Measurements from ENCODE around the gene SEMA4C.
"Not testable (repeated sequence)": the region's sequence is repeated elsewhere in the genome, so short reads cannot be mapped to it uniquely, and the experiment has no call there.

Gene SEMA4C

GRCh38 chr2:96895746-96896651 is 26.1 kb upstream of the SEMA4C start:
- no peak for DNase-seq

- DNase-seq, result peak; percentile 72
Observed at GRCh38 chr2:96895032-96895745, 25.3 kb upstream of the SEMA4C start.

GRCh38 chr2:96894151-96894531 is 24.3 kb upstream of the SEMA4C start:
- DNase-seq, result no peak

GRCh38 chr2:96893289-96894150 is 23.6 kb upstream of the SEMA4C start:
- DNase-seq, result no peak

GRCh38 chr2:96891591-96892333 is 21.9 kb upstream of the SEMA4C start:
- DNase-seq, result no peak

GRCh38 chr2:96890726-96891385 is 21.0 kb upstream of the SEMA4C start:
- DNase-seq, result peak; percentile 15

- DNase-seq, result no peak
Observed at GRCh38 chr2:96890252-96890651, 20.4 kb upstream of the SEMA4C start.

GRCh38 chr2:96889502-96889901 is 19.6 kb upstream of the SEMA4C start:
- not testable (repeated sequence) for DNase-seq

- DNase-seq, result peak; percentile 31
Observed at GRCh38 chr2:96888072-96889011, 18.5 kb upstream of the SEMA4C start.

- no peak for DNase-seq
Observed at GRCh38 chr2:96887493-96888012, 17.7 kb upstream of the SEMA4C start.

- DNase-seq, result no peak
Observed at GRCh38 chr2:96885432-96886347, 15.8 kb upstream of the SEMA4C start.

GRCh38 chr2:96884299-96885094 is 14.6 kb upstream of the SEMA4C start:
- no peak for DNase-seq

- no peak for DNase-seq
Observed at GRCh38 chr2:96883306-96883705, 13.4 kb upstream of the SEMA4C start.

- no peak for DNase-seq
Observed at GRCh38 chr2:96882906-96883305, 13.0 kb upstream of the SEMA4C start.

GRCh38 chr2:96882230-96882629 is 12.3 kb upstream of the SEMA4C start:
- no peak for DNase-seq

- peak; percentile 29 for DNase-seq
Observed at GRCh38 chr2:96881349-96882195, 11.7 kb upstream of the SEMA4C start.

GRCh38 chr2:96880891-96881273 is 11.0 kb upstream of the SEMA4C start:
- no peak for DNase-seq
